A549 treated with GW870086 at 1 μM for 4 hours (cell line): ENCODE measurements around the gene ATP5IF1. TPM values are rescaled to one million over a fixed set of nuclear protein-coding genes. Genes with fewer than 3 reads are reported as not detected.

Experiments used
- total RNA-seq: library from RNA; stranded (reverse); fragments of 200-300 nt; extraction: Qiagen RNA extraction; gene quantifications from 5 replicates; pipeline ENCODE4 v1.2.3, GENCODE V29; 2022; ENCODE audit warnings: low read depth

The ATP5IF1 gene
- total RNA-seq = 152 to 176 TPM (median 169 TPM) in 5 replicates

GRCh38 chr1:28235755-28236655 lies at the start of gene ATP5IF1:
Gene ATP5IF1 (plus strand): TSS chr1:28236124. CDS start chr1:28236184, 60 bp downstream.

GRCh38 chr1:28232558-28233263 lies 3.2 kb upstream of the ATP5IF1 start, which contains the start of gene DNAJC8:
Gene DNAJC8 (minus strand): TSS chr1:28233029. CDS start chr1:28232998, 31 bp downstream.

GRCh38 chr1:28259252-28259933 lies 23.5 kb downstream of the ATP5IF1 start, which contains the start of gene SESN2:
Gene SESN2 (plus strand): TSS chr1:28259518. CDS start chr1:28259848, 330 bp downstream.

Other genes starting within 250 kb of the ATP5IF1 start
- 6.0 to 6.7 TPM (median 6.6 TPM) in 5 replicates for gene EYA3, start 147.5 kb upstream of the ATP5IF1 start, total RNA-seq
- gene PTAFR, start 59.4 kb upstream of the ATP5IF1 start, total RNA-seq = 0.09 to 0.27 TPM (median 0.23 TPM) in 5 replicates
- gene DNAJC8, start 3.1 kb upstream of the ATP5IF1 start, total RNA-seq = 68.2 to 73.3 TPM (median 70.7 TPM) in 5 replicates
- 6.1 to 9.7 TPM (median 8.1 TPM) in 5 replicates for gene SESN2, start 23.4 kb downstream of the ATP5IF1 start, total RNA-seq
- gene MED18, start 92.9 kb downstream of the ATP5IF1 start, total RNA-seq = 14.2 to 17.8 TPM (median 16.7 TPM) in 5 replicates
- gene PHACTR4, start 133.6 kb downstream of the ATP5IF1 start, total RNA-seq = 22.7 to 26.0 TPM (median 23.4 TPM) in 5 replicates